Stimulated activated CD4-positive, alpha-beta T cell treated with anti-CD3 and anti-CD28 coated beads, Interleukin-4, amount 100 ng/mL, for 24 hours (primary cell): ENCODE data around the gene ZNF200.

Source experiments
- DNase-seq: peaks from one replicate; pipeline ENCODE4 v3.0.0-alpha.2; 2020

Gene ZNF200

GRCh38 chr16:3173892-3174617 is 60.9 kb downstream of the ZNF200 start:
- no peak for DNase-seq
